OCI-LY7 (cell line): Measurements from ENCODE around the gene COL18A1. TPM values are rescaled to one million over a fixed set of nuclear protein-coding genes. Genes with fewer than 3 reads are reported as not detected.
A peak's percentile ranks its signal among the peaks of the same experiment; 100 is the strongest.

Source experiments
- BruUV-seq: library from RNA; stranded (reverse); fragments of 400-500 nt; replicated peaks from 2 replicates; lab custom pipeline; 2021; lab: Mats Ljungman, UMichigan
- CTCF ChIA-PET: fragments of 300-600 bp; sonication (Branson Sonifier 250); formaldehyde crosslinking; loops from one replicate; lab custom pipeline; 2022; ENCODE audit warnings: antibody characterized with exemption; ENCODE audit not compliant: unreplicated experiment; lab: Charles Lee
- POLR2A ChIA-PET: fragments of 300-600 bp; sonication (Branson Sonifier 250); formaldehyde crosslinking; loops from one replicate; lab custom pipeline; 2022; ENCODE audit warnings: antibody characterized with exemption; lab: Charles Lee
- DNase-seq: peaks from one replicate; pipeline ENCODE4 v3.0.0-alpha.2; 2015; ENCODE audit warnings: low spot score
- H2AFZ ChIP-seq: fragments of 200-600 bp; sonication (generic), shearing (Covaris generic); 2 replicates; pipeline ENCODE4 v1.6.1; 2014; ENCODE audit warnings: mild to moderate bottlenecking, antibody characterized with exemption, low read length, moderate library complexity
- H3K27ac ChIP-seq: fragments of 200-600 bp; sonication (generic); 2 replicates; pipeline ENCODE4 v1.5.1; 2014; ENCODE audit warnings: mixed run types, low read depth, mild to moderate bottlenecking, moderate library complexity, low read length, inconsistent platforms; ENCODE audit not compliant: poor library complexity, severe bottlenecking
- H3K36me3 ChIP-seq: fragments of 200-600 bp; sonication (generic); 2 replicates; pipeline ENCODE4 v1.6.1; 2014; ENCODE audit warnings: mild to moderate bottlenecking, antibody characterized with exemption, low read length, moderate library complexity, mixed read lengths; ENCODE audit not compliant: insufficient read depth
- H3K4me1 ChIP-seq: fragments of 200-600 bp; sonication (generic); 2 replicates; pipeline ENCODE4 v1.5.1; 2014; ENCODE audit warnings: mild to moderate bottlenecking, low read length; ENCODE audit not compliant: insufficient read depth, poor library complexity, severe bottlenecking
- H3K4me2 ChIP-seq: fragments of 200-600 bp; sonication (generic); 2 replicates; pipeline ENCODE4 v1.6.1; 2014; ENCODE audit warnings: mild to moderate bottlenecking, low read length
- H3K4me3 ChIP-seq: fragments of 200-600 bp; sonication (generic); 2 replicates; pipeline ENCODE4 v1.5.1; 2014; ENCODE audit warnings: mild to moderate bottlenecking, low read depth, low read length; ENCODE audit not compliant: poor library complexity, severe bottlenecking
- H3K79me2 ChIP-seq: fragments of 200-600 bp; sonication (generic); 2 replicates; pipeline ENCODE4 v1.6.1; 2016; ENCODE audit warnings: low read depth, mild to moderate bottlenecking, low read length, moderate library complexity, mixed read lengths; ENCODE audit not compliant: insufficient read depth
- H3K9me2 ChIP-seq: fragments of 200-600 bp; sonication (generic); 2 replicates; pipeline ENCODE4 v1.6.1; 2016; ENCODE audit warnings: mild to moderate bottlenecking, low read length, mixed read lengths; ENCODE audit not compliant: insufficient read depth
- H3K9me3 ChIP-seq: fragments of 200-600 bp; sonication (generic); 2 replicates; pipeline ENCODE4 v1.6.1; 2014; ENCODE audit warnings: mild to moderate bottlenecking, mixed run types, low read length, mixed read lengths
- H4K20me1 ChIP-seq: fragments of 200-600 bp; sonication (generic); 2 replicates; pipeline ENCODE4 v1.6.1; 2014; ENCODE audit warnings: mild to moderate bottlenecking, antibody characterized with exemption, low read length, moderate library complexity, mixed read lengths; ENCODE audit not compliant: insufficient read depth
- CTCF ChIP-seq: fragments of 200-600 bp; sonication (generic); conservative IDR thresholded peaks from 2 replicates; pipeline ENCODE4 v1.5.1; 2014; ENCODE audit warnings: mild to moderate bottlenecking, antibody characterized with exemption, low read length, moderate library complexity, mixed read lengths
- EZH2phosphoT487 ChIP-seq: fragments of 200-600 bp; sonication (generic); IDR thresholded peaks from 2 replicates; pipeline ENCODE4 v1.6.1; 2018; ENCODE audit warnings: low read depth, borderline replicate concordance, mild to moderate bottlenecking, mixed run types, antibody characterized with exemption, low read length, moderate library complexity, mixed read lengths
- intact Hi-C: fragments of 100-400 bp; cut with micrococcal nuclease; formaldehyde crosslinking; loops from one replicate; pipeline ENCODE4 v1.10.0; 2022; ENCODE audit not compliant: unreplicated experiment
- total RNA-seq, 2 experiments: library from RNA; depleted of rRNA in 1 of 2; stranded (reverse); fragments of >200 nt in 1 of 2; shearing (Covaris generic) in 1 of 2; gene quantifications; 2 replicates each; pipeline ENCODE4 v1.2.3, GENCODE V29; 2014 to 2022

COL18A1 gene
- total RNA-seq, 2 experiments from 2014 or later: 0.23 to 7.4 TPM

- intact Hi-C loops: no loop called here
- no peak overlapping the region for H3K4me3 ChIP-seq
- BruUV-seq: no TSS peak
Observed at GRCh38 chr21:45406801-45407628, 2.0 kb downstream of the COL18A1 start.

GRCh38 chr21:45407629-45408247 lies 2.8 kb downstream of the COL18A1 start:
- Histone ChIP-seq H3K9me2 (no peaks in the 10 kb centered on the region), H3K27ac (no peak overlapping the region), H3K4me3 (no peak overlapping the region), H3K36me3 (no peaks in the 10 kb centered on the region), H3K4me2 (no peak overlapping the region), H4K20me1 (no peaks in the 10 kb centered on the region), H3K79me2 (no peaks in the 10 kb centered on the region), H3K9me3 (no peaks in the 10 kb centered on the region), H2AFZ (no peak overlapping the region), H3K4me1 (no peaks in the 10 kb centered on the region)
- intact Hi-C loops: no loop called here
- CTCF ChIA-PET: no interaction called here
- TF ChIP-seq EZH2phosphoT487: no peak
- TF ChIP-seq CTCF: no peak
- POLR2A ChIA-PET: no interaction called here
- DNase-seq: no peak
- no TSS peak for BruUV-seq

More at GRCh38 chr21:45406801-45407628, 2.0 kb downstream of the COL18A1 start:
- peak; percentile 2 for DNase-seq
- Histone ChIP-seq H3K36me3 (no peaks in the 10 kb centered on the region), H3K4me2 (no peak overlapping the region), H3K27ac (no peak overlapping the region), H3K4me1 (no peaks in the 10 kb centered on the region), H3K79me2 (no peaks in the 10 kb centered on the region), H3K9me2 (no peaks in the 10 kb centered on the region), H4K20me1 (no peaks in the 10 kb centered on the region), H3K9me3 (no peaks in the 10 kb centered on the region), H2AFZ (no peak overlapping the region)
- TF ChIP-seq CTCF (0 out of 2 replicates have a peak, but pooled peaks have one; percentile 30), EZH2phosphoT487 (no peak)
- POLR2A ChIA-PET: no interaction called here
- CTCF ChIA-PET: no interaction called here

GRCh38 chr21:45408271-45408791 lies 3.4 kb downstream of the COL18A1 start:
- TF ChIP-seq EZH2phosphoT487 (no peak), CTCF (no peak)
- Histone ChIP-seq H3K36me3 (no peaks in the 10 kb centered on the region), H3K4me3 (no peak overlapping the region), H3K79me2 (no peaks in the 10 kb centered on the region), H3K9me3 (no peaks in the 10 kb centered on the region), H3K4me1 (no peaks in the 10 kb centered on the region), H4K20me1 (no peaks in the 10 kb centered on the region), H3K9me2 (no peaks in the 10 kb centered on the region), H2AFZ (no peak overlapping the region), H3K4me2 (no peak overlapping the region), H3K27ac (no peak overlapping the region)
- no TSS peak for BruUV-seq
- intact Hi-C loops: no loop called here
- CTCF ChIA-PET: no interaction called here
- DNase-seq: no peak
- POLR2A ChIA-PET: no interaction called here
